ENCODE data around the gene ATXN1.

DNA sequence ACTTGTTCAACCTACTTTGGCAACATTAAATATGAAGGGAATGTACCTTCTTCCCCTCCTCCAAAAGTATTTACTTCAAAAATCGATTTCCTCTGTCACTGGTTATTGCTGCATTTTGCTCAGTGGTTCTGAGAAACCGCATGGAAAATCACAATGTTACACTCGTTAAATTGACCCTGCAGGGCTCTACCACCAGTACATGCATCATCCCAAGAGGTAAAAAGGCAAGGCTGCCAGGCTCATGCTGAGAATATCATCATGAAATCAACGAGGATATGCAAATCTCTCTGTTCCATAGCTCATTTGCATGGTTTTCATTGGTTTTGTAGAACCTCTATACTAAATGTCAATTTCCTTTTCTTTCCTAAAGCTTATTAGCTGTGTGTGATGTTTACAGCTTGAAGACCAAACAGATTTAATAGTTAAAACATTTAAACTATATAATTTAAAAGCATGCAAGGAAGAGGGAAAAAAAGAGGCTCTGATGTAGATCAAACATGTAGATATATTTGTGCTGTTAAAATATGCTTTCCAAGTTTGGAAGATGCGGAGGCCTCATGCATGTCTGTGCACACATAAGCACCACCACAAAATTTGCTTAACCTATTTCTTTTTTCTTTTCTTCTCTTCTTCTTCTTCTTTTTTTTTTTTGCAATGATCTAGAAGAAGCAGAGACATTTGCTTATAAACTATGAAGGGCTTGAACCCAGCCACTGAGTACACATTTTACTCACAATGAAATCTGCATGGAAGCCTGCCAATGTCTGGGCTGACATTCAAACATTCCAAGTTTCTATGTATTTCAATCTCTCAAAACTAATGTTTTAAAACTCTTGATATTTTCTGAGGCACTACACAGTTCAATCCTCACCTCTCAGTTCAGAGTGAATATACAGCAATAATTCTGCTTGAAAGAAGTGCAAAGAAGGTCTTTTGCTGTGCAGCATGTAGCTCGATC, 328.9 kb downstream of the ATXN1 start:
- TF ChIP-seq CTCF (IDR thresholded peaks at IDR 0.05): no peak
- TF ChIP-seq POLR2A (IDR thresholded peaks at IDR 0.05; ENCODE audit: low read length): no peak
- TF ChIP-seq EP300 (IDR thresholded peaks at IDR 0.05): no peak
- no peak for TF ChIP-seq ATOH8 (CRISPR knock-in tag; IDR thresholded peaks at IDR 0.05; ENCODE audit: low read depth)
